Activated CD4-positive, alpha-beta T cell treated with anti-CD3 and anti-CD28 coated beads, Interleukin-2, amount 50 U/mL, for 4 hours (primary cell): ENCODE measurements around the gene CRB2.
"Not testable (repeated sequence)": the region's sequence is repeated elsewhere in the genome, so short reads cannot be mapped to it uniquely, and the experiment has no call there.

Experiments used
- DNase-seq, 2 experiments: peaks; one replicate each; pipeline ENCODE4 v3.0.0-alpha.2; 2020

CRB2 gene

GRCh38 chr9:123383512-123384170 is 27.6 kb downstream of the CRB2 start:
- DNase-seq: no peak

DNA sequence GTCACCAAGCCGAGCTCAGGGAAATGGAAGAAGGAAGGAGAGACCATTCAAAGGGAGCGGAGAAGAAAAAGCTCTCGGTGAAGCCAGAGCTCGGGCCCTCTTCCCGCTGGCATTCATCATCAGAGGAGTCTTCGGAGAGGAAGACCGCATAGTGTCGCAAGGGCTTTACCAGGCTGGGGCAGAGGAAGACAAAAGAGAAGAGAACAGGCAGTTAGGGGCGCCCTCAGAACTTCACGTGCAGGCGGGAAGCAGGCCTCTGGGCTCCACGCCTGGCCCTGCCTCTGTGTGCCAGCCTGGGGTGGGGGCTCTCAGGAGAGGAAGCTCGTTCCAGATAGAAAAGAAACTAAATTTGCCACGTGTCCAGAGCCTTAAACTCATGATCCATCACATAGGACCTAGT is 31.7 kb downstream of the CRB2 start:
- no peak for DNase-seq

DNA sequence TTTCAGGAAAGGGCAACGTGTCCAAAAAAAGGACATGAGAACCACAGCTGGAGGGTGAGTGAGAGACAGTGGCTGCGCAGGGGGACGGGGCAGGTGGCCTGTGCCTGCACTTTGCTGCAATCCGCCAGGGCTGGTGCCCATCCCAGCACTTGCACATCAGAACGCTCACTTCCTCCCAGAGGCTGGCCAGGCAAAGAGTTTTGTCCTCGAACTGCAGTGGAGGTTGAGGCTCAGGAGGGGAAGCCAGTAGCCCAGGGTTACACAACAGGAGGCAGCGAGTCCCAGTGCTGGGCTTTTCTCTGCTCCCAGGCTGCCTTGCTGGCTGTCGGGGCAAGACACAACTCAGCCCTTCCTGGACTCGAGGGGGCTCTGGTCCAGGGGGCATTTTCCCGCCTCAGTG is 33.1 kb downstream of the CRB2 start:
- DNase-seq: no peak

DNA sequence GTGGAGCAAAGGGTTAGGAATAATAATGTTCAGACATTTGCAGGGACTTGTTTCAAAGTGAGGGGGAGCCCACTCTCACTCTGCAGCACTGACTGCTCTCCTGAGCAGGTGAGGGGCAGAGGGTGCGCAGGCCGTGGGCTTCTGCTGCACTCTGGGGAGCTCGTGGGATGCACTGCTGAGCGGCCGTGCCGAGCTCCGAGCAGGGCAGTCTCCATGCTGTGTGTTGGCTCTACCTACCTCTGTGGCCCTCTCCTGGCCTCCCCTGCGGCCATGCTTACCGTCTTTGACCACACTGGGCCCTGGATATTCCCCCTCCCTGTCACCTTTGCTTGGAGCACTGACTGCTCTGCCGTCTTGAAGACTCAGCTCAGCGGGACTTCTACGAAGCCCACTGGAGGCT is 33.7 kb downstream of the CRB2 start:
- no peak for DNase-seq

- no peak for DNase-seq
Measured at GRCh38 chr9:123390337-123391135, 34.5 kb downstream of the CRB2 start.

- DNase-seq: no peak
Measured at GRCh38 chr9:123391233-123391632, 35.2 kb downstream of the CRB2 start.

GRCh38 chr9:123391946-123392345 is 35.9 kb downstream of the CRB2 start:
- DNase-seq: no peak

GRCh38 chr9:123392802-123393201 is 36.8 kb downstream of the CRB2 start:
- DNase-seq: no peak

DNA sequence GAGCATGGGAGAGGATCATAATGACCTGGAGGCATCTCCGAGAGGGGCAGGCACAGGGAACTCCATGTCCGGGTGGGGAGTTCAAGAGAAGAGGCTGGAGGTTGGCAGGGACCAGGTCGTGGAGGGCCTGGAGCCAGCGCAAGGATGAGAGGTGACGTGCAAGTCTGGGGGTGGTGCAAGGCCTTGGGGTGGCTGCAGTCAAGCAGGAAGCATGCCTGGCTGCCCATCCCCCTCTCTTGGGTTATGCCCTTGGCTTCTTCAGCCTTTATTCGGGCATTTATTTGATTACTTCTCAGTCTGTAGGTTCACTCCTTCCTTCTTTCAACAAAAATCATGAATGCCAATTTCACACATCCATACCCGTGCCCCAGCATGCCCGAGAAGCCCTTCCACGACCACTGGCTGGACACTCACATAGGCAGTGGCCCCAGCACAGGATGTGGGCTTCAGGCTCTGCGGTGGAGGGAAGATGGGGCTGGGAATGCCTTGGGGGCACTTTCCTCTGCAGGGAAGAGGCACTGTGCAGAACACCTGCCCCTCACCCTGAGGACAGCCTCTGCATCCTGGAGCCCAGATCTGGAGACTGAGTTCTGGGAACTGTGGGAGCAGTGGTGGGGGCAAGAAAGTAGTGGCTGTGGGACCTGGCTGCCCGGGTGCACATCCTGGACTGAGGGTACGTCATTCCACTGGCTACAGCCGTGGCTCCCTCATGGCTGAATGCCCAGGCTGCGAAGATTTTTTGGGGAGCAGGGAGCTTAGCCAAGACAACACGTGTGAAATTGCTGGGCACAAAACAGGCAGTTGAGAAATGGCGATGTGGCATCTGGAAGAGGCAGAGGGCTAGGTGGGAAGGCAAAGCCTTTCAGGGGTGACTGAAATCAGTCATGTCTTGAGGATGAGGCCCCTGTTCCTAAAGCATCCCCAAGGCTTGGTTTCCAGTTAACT is 38.6 kb downstream of the CRB2 start:
- DNase-seq: no peak

DNA sequence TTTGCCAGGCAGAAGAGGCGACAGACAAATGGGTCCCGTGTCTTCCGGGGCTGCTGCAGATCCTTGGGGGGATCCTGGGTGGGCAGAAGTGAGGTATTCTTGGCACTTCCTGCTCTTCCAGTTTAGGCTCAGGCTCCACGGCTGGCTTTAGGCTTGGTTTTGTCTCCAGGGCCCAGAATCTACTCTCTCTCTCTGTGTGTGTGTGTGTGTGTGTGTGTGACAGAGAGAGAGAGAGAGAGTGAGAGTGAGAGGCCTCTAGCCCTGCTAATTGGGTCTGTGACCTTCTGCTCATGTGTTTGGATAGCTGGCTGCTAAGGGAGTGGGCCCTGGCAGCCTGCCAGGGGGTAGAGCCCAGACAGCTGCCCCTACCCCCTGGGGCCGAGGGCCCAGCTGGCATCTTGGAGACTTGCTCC is 39.3 kb downstream of the CRB2 start:
- no peak for DNase-seq

GRCh38 chr9:123395689-123396511 is 39.9 kb downstream of the CRB2 start:
- DNase-seq: no peak

DNA sequence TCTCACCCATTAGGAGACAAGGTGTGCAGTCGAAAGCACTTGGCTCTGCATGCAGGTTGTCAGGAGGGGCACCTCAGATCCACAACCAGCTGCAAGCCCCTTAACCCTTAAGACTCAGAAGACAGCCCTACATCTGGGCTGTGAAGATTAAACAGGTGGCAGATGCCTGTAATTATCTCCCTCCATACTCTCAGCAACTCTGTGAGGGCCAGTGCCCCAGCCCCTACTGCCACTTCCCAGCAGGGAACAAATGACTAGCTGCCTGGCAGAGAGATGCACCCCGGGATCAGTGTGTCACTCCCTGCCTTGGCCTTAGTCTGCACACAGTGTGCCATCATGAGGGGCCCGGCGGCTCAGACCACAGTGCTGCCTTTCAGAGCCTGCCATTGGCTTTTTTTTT is 42.0 kb downstream of the CRB2 start:
- no peak for DNase-seq

- DNase-seq: not testable (repeated sequence)
Measured at GRCh38 chr9:123398938-123399337, 42.9 kb downstream of the CRB2 start.

GRCh38 chr9:123399803-123400378 is 43.9 kb downstream of the CRB2 start:
- DNase-seq: no peak

GRCh38 chr9:123400926-123401503 is 45.0 kb downstream of the CRB2 start:
- no peak for DNase-seq

GRCh38 chr9:123401879-123402513 is 46.0 kb downstream of the CRB2 start:
- DNase-seq: no peak

DNA sequence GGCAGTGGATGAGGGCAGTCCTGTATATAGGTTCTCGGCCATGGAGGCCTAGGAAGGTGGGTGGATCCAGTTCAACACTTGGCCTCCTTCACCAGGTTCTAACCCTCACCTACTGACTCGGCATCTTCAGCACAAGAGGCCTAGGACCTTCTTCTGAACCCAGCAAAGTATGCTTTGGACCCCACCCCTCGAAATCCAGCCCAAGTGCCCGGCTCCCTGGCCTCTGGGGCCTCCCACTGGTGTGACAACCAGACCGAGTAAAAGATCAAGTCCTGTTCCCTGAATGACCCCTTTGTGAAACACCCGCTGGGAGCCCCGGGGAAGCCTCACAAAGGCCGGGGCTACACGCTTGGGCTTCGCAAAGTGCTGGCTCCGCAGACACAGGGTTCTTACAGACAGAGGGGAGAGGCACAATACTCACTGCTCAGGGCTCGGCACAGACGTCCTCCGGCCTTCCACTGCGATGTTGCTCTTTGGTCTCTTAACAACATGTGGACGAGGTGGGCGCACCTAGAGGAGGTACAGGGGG is 47.0 kb downstream of the CRB2 start:
- DNase-seq: no peak

DNA sequence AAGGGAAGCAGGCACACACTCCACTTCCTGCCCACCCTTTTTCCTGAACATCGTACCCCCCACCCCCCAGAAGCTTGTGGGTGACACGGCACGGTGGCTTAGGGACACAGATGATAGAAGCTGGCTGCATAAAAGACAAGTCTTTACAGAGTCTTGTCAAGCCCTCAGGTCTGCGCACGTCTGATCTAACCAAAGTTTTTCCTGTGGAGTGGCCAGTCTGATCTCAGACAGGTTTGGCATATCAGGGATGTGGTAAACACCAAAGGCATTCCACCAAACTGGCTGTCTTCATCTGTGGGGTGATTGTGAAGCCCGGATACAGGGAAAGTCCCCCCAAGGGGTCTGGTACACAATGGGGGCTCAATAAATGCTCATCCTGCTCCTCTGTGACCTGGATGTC is 50.0 kb downstream of the CRB2 start:
- DNase-seq: no peak

GRCh38 chr9:123406691-123407216 is 50.8 kb downstream of the CRB2 start:
- DNase-seq: no peak

- no peak for DNase-seq
Measured at GRCh38 chr9:123407217-123407851, 51.3 kb downstream of the CRB2 start.
